HG03060 (cell line): ENCODE results near the gene TRABD2B.

ENCODE experiments used
- ATAC-seq: cut with Tn5 transposase; IDR thresholded peaks from one replicate; pipeline ENCODE4 v1.9.1; 2021; ENCODE audit warnings: low read depth, moderate number of reproducible peaks; ENCODE audit not compliant: unreplicated experiment

TRABD2B gene

GRCh38 chr1:47914218-47914938, 82.8 kb downstream of the TRABD2B start:
- no peak for ATAC-seq

DNA sequence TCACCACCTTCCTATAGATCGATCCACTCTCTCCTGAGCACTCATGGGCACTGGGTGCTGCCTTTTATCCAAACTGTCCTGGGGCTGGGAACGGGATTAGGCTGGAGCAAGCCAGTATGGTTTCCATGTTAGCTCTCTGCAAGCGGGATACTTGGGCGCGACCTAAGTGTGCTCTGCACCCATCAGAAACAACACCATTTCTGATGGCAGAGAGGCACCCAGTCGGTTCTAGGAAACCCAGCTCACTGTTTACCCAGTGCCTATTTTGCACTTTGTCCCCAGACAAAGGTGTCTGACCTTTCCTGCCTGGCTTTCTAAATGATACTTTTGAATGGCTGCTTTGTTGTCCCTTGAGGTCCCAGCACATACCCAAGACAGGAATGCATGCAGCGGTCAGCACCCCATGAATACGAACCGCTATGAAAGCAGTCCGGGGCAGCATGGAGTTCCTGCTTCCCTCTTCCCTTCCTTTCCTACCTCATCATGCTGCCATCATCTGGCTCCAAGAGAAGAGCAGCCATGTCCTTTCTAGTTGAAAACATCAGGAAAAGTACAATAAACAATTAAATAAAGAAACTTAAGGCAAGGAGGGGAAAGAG, 83.9 kb downstream of the TRABD2B start:
- ATAC-seq, result no peak

GRCh38 chr1:47912756-47913155, 84.4 kb downstream of the TRABD2B start:
- no peak for ATAC-seq

- ATAC-seq, result no peak
Observed at GRCh38 chr1:47911892-47912291, 85.3 kb downstream of the TRABD2B start.

GRCh38 chr1:47911424-47911823, 85.8 kb downstream of the TRABD2B start:
- no peak for ATAC-seq

GRCh38 chr1:47908258-47908657, 88.9 kb downstream of the TRABD2B start:
- ATAC-seq, result no peak

- no peak for ATAC-seq
Observed at GRCh38 chr1:47907177-47907528, 90.0 kb downstream of the TRABD2B start.

DNA sequence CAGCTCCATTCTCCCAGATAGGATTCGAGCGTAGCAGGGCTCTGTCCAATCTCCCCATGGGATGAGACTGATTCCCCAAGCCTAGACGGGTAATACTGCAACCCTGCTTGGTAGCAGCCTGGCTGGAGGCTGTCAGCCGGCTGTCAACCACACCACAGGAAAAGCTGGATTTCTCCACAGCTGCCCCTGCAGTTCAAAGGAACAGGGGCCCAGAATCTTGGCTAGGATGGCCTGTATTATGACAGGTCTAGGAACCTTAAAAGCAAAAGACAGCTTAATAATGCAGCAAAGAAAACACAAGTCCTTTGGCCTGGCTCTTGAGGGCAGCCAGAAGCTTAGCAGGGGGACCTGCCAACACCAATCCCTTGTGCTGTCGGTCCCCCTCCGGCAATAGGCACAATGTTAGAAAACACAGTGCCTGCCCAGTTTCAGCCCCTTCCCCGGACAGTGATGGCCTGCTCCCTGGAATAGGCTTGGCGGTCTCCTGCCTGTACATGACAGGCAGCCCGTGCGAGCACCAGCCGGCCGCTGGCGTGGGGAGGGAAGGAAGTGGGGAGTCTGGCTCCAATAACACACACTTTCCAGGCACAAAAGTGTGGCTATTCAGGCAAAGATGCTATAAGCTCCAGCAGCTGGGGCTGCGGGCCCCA, 90.5 kb downstream of the TRABD2B start:
- no peak for ATAC-seq

GRCh38 chr1:47906009-47906432, 91.2 kb downstream of the TRABD2B start:
- ATAC-seq, result no peak

- ATAC-seq, result no peak
Observed at GRCh38 chr1:47903723-47904122, 93.5 kb downstream of the TRABD2B start.

GRCh38 chr1:47901001-47901575, 96.1 kb downstream of the TRABD2B start:
- ATAC-seq, result no peak

DNA sequence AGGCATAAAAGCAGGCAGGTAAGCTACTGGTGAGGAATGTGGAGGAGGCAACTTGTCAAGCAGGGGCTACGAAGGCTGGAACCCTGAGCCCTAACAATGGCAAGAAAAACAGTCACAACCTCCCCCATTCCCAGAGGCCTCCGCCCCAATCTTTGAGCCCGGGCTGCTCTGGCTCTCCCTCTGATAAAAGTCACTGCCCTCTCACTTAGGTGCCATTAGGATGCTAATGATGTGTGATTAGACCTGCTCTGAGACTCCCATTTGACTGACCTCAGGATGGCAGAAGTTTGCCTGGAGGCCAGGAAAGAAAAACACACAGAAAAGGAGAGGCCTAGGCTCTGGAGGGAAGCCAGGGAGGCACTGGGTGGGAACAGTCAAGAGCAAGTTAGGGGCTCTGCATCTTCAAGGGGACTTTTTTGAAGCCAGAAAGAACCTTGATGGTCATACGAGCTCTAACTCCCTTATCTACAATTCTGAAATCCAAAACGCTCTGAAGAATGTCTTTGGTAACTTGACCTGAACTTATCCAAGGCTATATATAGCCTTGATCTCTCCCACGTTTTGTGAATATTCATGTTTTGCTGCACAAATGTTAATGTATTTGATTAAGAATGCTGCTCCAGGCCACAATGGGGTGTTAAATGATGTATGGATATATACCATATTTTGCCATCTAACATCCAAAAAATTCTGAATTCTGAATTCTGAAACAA, 98.9 kb downstream of the TRABD2B start:
- ATAC-seq, result no peak

DNA sequence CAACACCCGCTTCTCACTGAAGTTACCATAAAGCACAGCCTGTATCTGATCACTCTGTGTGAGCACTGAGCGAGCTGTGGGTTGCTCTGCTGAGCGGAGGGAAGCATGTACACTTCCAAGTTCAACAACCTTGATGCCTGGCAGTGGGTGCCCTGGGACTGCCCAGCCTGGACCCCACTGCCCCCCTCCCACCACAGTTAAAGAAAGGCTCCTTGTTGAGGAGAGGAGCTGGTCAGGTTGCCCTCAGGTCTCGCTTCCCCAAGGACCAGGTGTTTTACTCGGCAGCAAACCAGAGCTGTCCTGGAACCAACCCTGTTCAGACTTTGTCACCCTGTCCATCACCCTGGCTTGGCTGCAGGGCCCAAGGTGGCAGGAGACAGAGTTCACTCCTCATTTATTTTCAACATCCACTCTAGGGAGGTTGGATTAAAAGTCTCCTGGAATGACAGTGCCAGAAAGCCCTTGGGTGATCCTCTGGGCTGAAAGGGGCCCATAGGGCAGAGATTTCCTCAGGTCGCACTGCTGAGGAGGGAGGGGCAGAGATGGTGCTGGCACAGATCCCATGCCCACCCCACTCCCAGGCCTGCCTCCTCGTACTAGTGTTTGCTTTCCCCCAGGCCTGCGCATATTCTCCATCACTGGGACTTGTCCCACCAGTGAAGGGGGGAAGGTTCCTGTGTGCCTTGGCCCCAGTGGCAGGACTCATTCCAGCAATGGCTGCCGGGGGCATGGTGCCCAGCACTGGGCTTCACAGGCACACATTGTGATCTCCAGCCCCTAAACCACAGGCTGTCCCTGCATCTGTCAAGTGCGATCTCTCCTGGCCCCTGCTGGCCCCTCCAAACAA, 101.7 kb downstream of the TRABD2B start:
- ATAC-seq, result no peak

- ATAC-seq, result no peak
Observed at GRCh38 chr1:47894410-47895278, 102.5 kb downstream of the TRABD2B start.

DNA sequence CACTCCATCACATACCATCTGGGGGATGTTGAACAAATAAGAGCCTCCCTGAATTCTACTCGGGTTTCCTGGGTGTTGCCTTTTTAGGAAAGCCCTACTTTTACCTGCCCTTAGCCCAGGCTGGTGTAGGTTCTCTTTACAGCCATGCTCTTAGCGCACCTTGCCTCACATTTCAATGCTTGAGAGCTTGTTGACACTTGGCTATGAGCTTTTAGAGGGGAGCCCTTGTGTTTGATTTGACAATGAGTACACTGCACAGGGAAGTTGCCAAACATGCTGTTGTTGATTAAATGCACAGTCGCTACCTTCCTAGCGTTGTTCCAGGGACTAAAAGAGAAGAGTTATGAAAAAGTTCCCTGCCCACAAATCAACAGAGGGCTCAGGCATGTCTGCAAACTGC, 103.8 kb downstream of the TRABD2B start:
- ATAC-seq, result no peak

DNA sequence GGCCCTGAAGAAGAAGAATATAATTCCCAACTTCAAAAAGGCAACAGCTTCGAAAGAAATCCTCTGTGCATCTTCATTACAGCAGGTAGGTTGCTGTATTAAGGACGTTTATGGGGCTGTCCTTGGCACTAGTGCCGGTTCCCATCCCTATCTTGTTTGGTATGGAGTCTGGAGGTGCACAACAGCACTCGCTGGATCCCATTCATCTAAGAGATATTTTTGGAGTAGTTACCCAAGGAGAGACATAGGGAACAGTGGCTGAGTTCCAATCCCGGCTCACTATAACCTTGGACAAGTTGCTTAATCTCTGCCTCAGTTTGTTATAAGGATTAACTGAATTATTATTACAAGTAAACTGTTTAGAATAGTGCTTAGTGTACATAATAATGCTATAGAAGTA, 106.4 kb downstream of the TRABD2B start:
- no peak for ATAC-seq

- no peak for ATAC-seq
Observed at GRCh38 chr1:47888294-47888629, 108.9 kb downstream of the TRABD2B start.

DNA sequence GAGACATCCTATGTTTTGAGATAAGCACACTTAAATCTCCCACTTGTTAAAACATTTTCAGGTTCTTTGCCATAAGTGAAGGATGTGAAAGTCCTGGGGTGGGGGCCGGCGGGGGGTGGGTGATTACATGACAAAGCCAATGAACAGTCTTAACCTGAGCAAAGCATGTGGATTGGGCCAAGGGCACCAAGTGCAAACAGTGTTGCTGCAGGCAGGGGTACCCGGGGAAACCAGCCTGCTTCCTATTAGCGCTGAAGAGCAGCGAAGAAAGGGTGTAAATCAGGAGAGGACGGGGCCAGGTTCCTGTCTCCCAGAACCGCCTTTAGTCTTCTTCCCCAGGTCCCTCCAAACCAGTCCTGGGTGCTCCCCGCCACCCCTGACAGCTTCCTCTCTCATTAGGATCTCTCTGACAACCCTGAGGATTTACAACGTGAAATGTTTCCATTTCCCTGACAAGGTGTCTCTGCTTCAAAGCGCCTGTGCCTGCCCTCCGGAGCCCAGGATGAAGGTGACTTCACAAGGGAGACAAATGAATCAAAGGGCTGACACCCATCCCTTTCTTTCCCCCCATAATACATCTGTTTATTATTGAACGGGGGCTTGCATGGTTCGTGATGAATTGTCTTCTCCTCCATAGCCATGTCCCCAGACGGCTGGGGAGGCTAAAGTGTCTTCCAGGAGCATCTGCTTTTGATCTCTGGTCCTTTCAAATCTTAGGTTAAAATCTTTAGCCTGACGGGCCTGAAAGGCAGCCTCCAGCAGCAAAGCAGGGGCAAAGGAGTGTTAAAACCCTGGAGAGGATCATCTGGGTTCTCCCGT, 109.5 kb downstream of the TRABD2B start:
- no peak for ATAC-seq
